GM19025 (cell line): ENCODE measurements around the gene PYY.
"Not testable (repeated sequence)": the region's sequence is repeated elsewhere in the genome, so short reads cannot be mapped to it uniquely, and the experiment has no call there.

Experiments used
- ATAC-seq: cut with Tn5 transposase; IDR thresholded peaks from one replicate; pipeline ENCODE4 v1.9.1; 2021; ENCODE audit warnings: mild to moderate bottlenecking, low read depth, moderate library complexity; ENCODE audit not compliant: unreplicated experiment

Gene PYY

DNA sequence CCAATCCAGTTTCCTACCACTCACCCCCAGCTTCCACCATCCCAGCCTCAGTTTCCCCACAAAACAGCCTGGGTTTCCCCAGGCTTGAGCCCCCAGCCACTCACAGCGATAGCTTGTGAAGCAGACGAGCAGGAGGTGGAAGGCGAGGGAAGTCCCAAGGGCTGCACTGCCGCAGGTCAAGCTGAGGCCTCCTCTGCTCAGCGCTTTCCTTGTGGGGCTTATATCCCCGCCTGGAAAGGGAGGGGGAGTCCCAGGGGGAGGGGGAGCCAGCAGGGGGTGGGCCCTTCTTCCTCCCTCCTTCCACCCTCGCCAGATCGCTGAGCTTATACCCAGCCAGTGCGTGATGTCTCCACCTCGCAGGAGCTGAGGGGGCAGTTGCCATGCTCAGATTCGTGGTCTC lies at the start of gene PYY:
Gene PYY, minus strand, starts transcription at position 195 of the 400 bp plus-strand sequence. CDS start 457 bp downstream, outside the sequence.
- no peak for ATAC-seq

DNA sequence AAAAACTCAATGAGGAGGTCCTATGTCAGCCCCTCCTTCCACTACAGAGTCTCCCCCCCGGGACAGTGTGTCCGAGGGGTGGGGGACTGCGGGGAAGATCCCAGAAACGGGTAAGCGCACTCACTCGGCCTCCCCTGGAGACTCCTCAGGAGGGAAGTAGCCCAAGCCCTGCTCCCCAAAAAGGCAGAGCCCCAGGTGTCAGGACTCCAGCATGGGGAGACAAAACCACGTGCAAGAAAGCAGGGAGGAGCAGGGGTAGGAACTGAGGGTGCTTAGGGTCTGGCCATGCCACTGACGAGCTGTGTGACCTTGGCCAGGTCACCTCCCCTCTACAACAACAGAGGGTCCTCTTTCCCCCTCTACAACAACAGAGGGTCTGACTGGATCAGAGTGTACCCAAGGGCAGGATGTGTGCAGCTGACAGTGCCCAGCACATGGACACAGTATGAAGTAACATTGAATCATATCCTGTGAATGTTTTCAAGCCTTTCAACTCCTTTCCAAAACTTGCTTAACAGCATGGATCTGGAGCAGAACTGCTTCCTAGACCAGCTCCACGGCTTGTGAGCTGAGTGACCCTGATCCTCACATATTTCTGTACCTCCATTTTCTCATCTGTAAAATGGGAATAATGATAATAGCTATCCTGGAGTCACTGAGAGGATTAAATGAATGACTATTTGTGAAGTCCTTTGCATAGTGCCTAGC lies 48.6 kb upstream of the PYY start:
- ATAC-seq: no peak

DNA sequence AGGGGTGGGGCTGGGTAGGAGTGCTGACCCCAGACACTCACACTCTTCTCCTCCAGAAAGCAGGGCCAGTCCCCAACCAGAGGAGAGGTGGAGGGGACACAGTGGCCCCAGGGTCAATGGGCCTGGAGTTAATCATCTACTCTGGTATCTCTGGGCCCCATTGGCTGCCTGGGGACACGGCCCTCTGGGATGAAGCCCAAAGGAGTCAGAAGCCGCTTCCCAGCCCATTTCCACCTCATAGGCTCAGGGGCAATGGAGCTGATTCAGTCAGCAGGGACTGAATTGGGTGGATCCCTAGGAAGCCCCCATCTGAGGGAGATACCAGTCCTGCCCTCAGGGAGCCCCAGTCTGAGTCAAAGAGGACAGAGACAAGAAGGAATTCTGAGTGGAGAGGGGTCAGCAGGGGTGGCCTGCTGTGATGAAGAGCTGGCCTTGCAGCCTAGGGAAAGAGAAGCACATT lies 47.8 kb upstream of the PYY start:
- ATAC-seq: no peak

DNA sequence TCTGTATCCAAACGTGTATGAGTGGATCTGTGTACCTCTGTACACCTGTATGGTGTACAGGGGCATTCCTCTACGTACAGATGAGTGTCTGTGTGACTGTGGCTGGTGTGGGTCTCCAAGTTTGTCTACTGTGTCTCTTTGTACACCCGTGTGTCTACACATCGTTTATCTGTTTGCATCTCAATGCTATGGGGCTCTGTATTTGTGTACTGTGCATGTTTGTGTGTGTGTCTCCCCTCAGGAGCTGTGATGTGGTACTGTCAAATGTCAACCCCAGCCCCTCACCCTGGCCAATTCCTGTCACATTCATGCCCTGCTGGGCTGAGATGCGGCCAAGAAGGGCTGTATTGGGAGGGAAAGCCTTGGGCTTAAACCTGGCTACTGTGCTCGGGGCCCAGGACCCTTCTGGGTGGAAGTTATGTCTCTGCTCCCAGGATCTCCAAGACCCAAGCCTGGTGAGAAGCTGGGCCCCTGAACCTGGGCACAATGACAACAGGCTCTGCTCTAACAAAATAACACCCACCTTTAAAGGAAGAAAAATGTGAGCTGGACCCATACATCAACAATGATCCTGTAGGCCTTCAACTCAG lies 47.2 kb upstream of the PYY start:
- ATAC-seq: no peak

- ATAC-seq: no peak
Measured at GRCh38 chr17:44000141-44000860, 46.6 kb upstream of the PYY start.

GRCh38 chr17:43999024-43999423 lies 45.3 kb upstream of the PYY start:
- ATAC-seq: no peak

- no peak for ATAC-seq
Measured at GRCh38 chr17:43998552-43998951, 44.8 kb upstream of the PYY start.

DNA sequence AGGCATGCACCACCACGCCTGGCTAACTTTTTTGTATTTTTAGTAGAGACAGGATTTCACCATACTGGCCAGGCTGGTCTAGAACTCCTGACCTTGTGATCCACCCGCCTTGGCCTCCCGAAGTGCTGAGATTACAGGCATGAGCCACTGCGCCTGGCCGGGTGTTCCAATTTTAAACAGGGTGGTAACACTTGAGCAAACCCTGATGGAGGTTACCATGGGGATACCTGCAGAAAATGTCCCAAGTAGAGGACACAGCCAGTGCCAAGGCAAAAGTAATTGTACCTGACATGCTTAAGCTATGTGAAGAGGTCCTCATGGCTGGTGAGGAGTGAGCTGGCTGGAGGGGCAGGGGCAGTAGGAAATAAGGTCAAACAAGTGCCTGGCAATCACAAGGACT lies 43.4 kb upstream of the PYY start:
- ATAC-seq: not testable (repeated sequence)

DNA sequence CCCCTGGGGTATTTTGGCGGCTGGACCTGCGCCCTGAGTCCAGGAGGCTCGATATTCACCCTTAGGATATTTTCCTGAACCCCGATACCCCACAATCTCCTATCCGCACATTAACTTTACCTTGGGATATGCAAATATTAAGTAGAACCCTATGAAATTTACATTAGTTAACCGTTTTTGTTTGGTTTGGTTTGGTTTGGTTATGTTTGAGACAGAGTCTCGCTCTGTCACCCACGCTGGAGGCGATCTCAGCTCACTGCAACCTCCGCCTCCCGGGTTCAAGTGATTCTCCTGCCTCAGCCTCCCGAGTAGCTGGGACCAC lies 41.4 kb upstream of the PYY start:
- no peak for ATAC-seq

DNA sequence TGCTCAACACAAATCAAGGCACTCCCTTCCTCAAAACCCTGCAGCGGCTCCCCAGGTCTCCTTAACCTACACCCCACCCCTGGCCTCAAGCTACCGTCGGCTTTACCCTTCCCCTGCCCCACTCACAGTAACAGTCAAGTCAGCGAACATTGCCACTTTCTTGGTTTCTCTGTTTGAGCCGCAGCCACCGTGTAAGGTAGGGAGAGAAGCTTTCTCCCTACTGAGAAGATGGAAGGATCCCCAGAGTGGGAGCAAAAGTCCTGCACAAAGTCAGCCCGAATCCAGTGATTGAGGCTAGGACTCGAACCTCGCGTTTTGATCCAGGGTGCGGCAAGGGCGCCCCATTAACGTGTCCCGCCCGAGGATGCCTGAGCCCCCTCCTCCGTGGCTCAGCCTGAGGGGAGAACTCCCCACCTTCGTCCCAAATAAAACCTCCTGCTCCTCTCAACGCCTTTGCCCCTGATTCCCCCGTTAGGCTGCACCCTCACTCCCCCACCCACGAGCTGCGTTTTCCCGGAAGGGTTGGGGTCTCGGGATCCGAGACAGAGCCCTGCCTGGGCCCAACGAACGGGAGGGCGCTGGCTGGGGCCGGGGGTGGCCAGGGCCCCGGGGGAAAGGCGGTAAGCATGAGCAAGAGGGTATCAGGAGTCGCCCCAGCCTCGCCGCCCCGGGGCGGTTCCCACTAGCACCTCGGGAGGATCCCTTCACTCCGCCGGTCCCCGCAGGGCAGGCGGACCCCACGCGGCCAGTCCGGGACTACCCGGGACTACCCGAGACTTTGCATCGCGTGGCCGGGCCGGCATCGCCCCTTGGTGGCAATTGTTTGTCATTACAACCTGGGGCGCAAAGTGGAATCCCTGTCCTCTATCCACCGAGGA lies 40.8 kb upstream of the PYY start:
- ATAC-seq: no peak

DNA sequence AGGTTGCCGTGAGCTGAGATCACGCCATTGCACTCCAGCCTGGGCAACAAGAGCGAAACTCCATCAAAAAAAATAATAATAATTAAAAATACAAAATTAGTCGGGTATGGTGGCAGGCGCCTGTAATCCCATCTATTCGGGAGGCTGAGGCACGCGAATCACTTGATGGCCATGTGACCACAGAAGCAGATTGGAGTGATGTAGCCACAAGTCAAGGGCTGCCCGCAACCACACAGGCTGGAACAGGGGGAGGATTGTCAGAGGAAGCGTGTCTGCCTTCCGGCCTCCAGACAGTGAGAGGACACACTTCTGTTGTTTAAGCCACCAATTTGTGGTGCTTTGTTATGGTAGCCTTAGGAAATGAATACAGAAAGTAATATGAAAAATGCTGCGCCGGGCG lies 38.9 kb upstream of the PYY start:
- ATAC-seq: no peak

- no peak for ATAC-seq
Measured at GRCh38 chr17:43988301-43988700, 34.6 kb upstream of the PYY start.

DNA sequence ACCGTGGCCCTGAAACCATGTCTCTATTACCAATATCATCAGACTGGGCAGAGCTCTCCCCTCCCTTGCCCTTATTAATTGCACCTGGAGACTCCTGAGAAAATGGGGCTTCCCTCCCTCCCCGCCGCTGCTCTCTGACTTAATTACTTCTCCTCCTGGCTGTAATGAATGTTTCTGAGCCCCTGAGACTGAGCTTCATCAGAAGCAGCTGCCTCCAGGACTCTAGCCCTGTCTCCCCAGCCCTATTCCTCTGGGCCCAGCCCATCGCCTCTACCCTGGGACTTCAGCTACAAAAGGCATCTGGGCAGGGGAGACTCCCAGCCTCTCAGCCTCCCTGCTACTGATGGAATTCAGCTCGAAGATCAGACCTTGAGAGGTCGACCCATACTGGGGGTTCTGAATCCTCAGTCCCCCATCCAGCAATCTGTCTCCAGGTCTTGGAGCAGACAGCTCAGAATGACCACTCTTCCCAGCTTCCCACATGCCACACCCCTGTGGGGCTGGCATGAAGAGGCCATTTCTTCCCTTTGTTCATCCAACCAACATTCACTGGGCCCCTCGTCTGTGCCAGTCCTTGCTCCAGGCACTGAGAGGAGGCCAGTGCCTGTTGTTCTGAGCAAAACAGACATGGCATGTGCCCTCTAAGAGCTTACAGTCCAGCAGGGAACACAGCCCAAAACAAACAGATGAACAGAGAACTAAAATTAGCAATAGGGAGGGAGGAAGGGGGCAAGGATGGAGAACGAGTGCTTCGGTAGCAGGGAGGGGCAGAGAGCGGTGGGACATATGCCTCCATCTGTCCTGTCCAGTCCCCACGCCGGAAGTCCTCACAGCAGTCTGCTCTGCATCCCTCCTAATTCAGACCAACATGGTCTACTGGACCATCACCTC lies 33.6 kb upstream of the PYY start:
- ATAC-seq: no peak

DNA sequence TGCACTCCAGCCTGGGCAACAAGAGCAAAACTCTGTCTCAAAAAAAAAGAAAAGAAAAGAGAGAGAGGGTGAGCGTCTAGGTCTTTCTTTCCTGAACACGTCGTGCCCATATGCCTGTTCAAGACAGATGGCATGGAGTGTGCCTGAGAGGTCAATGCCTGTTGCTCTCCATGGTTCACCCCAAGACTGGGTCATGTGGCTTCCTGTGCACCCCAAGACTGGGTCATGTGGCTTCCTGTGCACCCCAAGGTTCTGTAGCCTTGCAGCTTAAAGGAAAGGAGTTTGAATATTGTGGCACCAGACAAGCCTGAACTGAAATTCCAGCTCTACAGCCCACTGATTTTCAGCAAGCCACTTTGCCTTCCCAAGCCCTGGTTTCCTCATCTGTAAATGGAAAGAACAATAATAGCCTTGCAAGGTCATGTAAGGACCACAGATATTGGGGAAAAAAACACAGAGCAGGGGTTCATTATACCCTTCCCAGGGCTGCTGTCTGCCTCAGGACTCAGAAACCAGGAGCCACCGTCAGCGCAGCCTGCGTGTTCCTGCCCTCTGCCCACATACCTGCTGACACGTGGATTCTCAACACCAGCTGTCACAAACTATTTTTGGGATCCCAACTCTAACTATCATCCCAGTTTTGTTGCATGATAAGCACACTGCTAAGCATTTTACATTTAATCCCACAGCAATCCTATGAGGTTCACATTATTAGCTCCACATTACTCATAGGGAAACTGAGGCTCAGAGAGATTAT lies 32.7 kb upstream of the PYY start:
- ATAC-seq: no peak

DNA sequence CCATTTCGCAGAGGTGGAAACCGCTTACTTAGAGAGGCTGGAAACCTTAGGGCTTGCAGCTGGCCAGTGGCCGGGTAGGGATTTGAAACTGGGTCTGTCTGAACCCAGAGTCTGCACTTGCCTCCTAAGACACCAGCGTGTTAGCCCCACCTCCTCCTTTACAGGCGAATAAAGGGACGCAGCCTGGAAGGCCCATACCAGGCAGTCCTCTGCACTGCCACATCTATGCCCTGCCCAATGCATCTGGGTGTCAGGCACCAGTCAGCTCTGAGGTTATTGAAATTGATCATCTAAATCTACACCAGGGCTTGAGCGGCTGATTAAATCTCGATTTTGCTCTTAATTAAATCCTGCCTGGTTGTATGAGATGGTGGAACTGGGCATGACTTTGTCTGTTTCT lies 30.8 kb upstream of the PYY start:
- no peak for ATAC-seq

DNA sequence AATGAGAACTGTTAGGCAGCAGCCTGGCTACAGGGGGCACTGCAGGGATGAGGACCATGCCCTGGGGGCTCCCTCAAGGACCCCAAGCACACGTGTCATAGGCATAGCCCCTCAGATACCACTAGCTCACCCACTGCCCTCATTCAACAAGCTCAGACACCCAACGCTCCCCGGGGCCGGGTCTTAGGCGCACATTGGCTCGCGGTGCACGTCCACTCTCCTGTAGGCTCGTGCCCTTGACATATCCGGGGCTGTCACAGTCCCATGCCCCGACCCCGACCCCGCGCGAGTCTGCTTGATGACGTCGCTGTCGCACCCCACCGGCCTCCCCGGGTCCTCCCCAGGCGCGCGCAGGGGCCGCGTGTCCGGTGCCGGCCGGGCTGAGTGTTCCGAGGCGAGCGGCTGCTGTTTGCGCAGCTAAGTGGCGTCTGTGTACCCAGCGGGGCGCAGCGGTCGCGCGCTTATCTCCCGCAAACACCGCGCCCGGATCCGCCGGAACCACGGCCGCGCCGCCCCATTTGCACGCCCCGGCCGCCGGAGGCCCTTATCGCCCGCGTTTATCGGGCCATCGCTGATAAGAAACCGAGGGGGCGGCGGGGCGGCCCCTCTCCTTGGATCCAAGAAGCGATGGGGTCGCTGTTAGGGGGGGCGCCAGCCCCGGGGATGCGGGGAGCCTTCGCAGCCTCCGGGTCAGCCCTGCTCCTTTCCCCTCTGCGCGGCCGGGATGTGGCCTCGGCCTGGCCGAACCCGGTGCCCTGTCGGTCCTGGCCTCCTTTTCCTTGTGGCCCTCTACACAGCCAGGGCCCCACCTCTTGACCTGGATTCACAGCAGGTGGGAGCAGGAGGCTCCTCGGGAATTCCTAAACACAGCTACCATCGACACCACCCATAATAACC lies 30.0 kb upstream of the PYY start:
- no peak for ATAC-seq

- no peak for ATAC-seq
Measured at GRCh38 chr17:43983196-43983514, 29.4 kb upstream of the PYY start.

GRCh38 chr17:43982171-43982570 lies 28.4 kb upstream of the PYY start:
- ATAC-seq: no peak
